Measurements from ENCODE around the gene UBA1.

Gene UBA1

GRCh38 chrX:47170861-47171692 lies 22.6 kb upstream of the UBA1 start:
- Histone ChIP-seq H3K79me2 (ENCODE audit: low read length) (peaks cover 28% of the 10 kb centered on the region), H3K27ac (ENCODE audit: low read length) (no peak overlapping the region), H3K4me1 (ENCODE audit: low read length) (no peaks in the 10 kb centered on the region), H3K4me3 (ENCODE audit: low read length) (no peak overlapping the region), H3K27me3 (replicated peaks; ENCODE audit: insufficient read depth, low read length) (no peaks in the 10 kb centered on the region), H3K9me2 (replicated peaks; ENCODE audit: insufficient read depth, low read length) (no peaks in the 10 kb centered on the region), H3K36me3 (replicated peaks; ENCODE audit: insufficient read depth, low read length) (no peaks in the 10 kb centered on the region), H2AFZ (ENCODE audit: low read length) (no peak overlapping the region), H3K4me2 (ENCODE audit: low read depth, low read length) (no peak overlapping the region), H3K9me3 (replicated peaks; ENCODE audit: insufficient read depth, low read length) (no peaks in the 10 kb centered on the region), H4K20me1 (ENCODE audit: insufficient read depth, low read length) (no peaks in the 10 kb centered on the region), H3F3A (ENCODE audit: insufficient read depth, low read length) (no peaks in the 10 kb centered on the region), H3K9ac (ENCODE audit: low read length) (no peak overlapping the region)
- TF ChIP-seq EZH2phosphoT487 (IDR thresholded peaks at IDR 0.05; ENCODE audit: low read length) (no peak), CTCF (IDR thresholded peaks at IDR 0.05; ENCODE audit: low read length) (no peak), EZH2 (optimal IDR thresholded peaks at IDR 0.05; ENCODE audit: low read depth, low read length) (no peak)
- no peak for DNase-seq

DNA sequence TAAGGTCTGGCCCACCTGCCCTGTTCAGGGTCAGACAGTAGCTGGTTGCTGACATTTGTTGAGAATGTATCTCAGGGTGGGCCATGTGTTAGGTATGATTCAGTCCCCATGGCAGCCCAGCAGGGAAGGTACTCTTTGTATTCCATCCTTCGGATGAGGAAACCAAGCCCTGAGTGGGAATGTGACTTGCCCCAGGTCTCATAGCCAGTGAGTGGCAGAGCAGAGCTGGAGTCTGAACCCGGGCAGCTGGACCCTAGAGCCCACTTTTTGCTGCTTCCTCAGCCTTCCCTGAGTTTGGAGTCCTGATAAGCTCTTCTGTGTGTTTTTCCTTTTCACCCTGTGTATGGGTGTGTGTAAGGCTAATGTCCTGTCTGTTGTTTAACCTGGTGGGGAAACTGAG lies 21.6 kb upstream of the UBA1 start:
- H3K9me3 ChIP-seq (replicated peaks; ENCODE audit: insufficient read depth, low read length): no peaks in the 10 kb centered on the region
- DNase-seq: no peak
- H3K79me2 ChIP-seq (ENCODE audit: low read length): peaks cover 23% of the 10 kb centered on the region
- H3K27me3 ChIP-seq (replicated peaks; ENCODE audit: insufficient read depth, low read length): no peaks in the 10 kb centered on the region
- no peak overlapping the region for H2AFZ ChIP-seq (ENCODE audit: low read length)
- no peak overlapping the region for H3K4me3 ChIP-seq (ENCODE audit: low read length)
- no peaks in the 10 kb centered on the region for H4K20me1 ChIP-seq (ENCODE audit: insufficient read depth, low read length)
- TF ChIP-seq EZH2 (optimal IDR thresholded peaks at IDR 0.05; ENCODE audit: low read depth, low read length): no peak
- TF ChIP-seq EZH2phosphoT487 (IDR thresholded peaks at IDR 0.05; ENCODE audit: low read length): no peak
- TF ChIP-seq CTCF (IDR thresholded peaks at IDR 0.05; ENCODE audit: low read length): no peak
- H3K27ac ChIP-seq (ENCODE audit: low read length): no peak overlapping the region
- H3K36me3 ChIP-seq (replicated peaks; ENCODE audit: insufficient read depth, low read length): no peaks in the 10 kb centered on the region
- no peaks in the 10 kb centered on the region for H3F3A ChIP-seq (ENCODE audit: insufficient read depth, low read length)
- H3K9ac ChIP-seq (ENCODE audit: low read length): no peak overlapping the region
- H3K4me2 ChIP-seq (ENCODE audit: low read depth, low read length): no peak overlapping the region
- H3K4me1 ChIP-seq (ENCODE audit: low read length): no peaks in the 10 kb centered on the region
- H3K9me2 ChIP-seq (replicated peaks; ENCODE audit: insufficient read depth, low read length): no peaks in the 10 kb centered on the region

GRCh38 chrX:47172549-47172948 lies 21.1 kb upstream of the UBA1 start:
- no peaks in the 10 kb centered on the region for H4K20me1 ChIP-seq (ENCODE audit: insufficient read depth, low read length)
- H3K9me2 ChIP-seq (replicated peaks; ENCODE audit: insufficient read depth, low read length): no peaks in the 10 kb centered on the region
- no peak for DNase-seq
- peaks cover 21% of the 10 kb centered on the region for H3K79me2 ChIP-seq (ENCODE audit: low read length)
- TF ChIP-seq EZH2 (optimal IDR thresholded peaks at IDR 0.05; ENCODE audit: low read depth, low read length): no peak
- TF ChIP-seq EZH2phosphoT487 (IDR thresholded peaks at IDR 0.05; ENCODE audit: low read length): no peak
- TF ChIP-seq CTCF (IDR thresholded peaks at IDR 0.05; ENCODE audit: low read length): no peak
- H2AFZ ChIP-seq (ENCODE audit: low read length): no peak overlapping the region
- H3K27me3 ChIP-seq (replicated peaks; ENCODE audit: insufficient read depth, low read length): no peaks in the 10 kb centered on the region
- no peaks in the 10 kb centered on the region for H3K9me3 ChIP-seq (replicated peaks; ENCODE audit: insufficient read depth, low read length)
- no peaks in the 10 kb centered on the region for H3K36me3 ChIP-seq (replicated peaks; ENCODE audit: insufficient read depth, low read length)
- no peaks in the 10 kb centered on the region for H3K4me1 ChIP-seq (ENCODE audit: low read length)
- H3K4me2 ChIP-seq (ENCODE audit: low read depth, low read length): no peak overlapping the region
- no peak overlapping the region for H3K27ac ChIP-seq (ENCODE audit: low read length)
- no peak overlapping the region for H3K4me3 ChIP-seq (ENCODE audit: low read length)
- H3K9ac ChIP-seq (ENCODE audit: low read length): no peak overlapping the region
- H3F3A ChIP-seq (ENCODE audit: insufficient read depth, low read length): no peaks in the 10 kb centered on the region

Measured in MM.1S (cell line).